Stomach smooth muscle (tissue), 2 donors: Measurements from ENCODE around the gene ATF6.

Source experiments
- H3K27ac ChIP-seq: one replicate; pipeline ENCODE4 v1.7.0; 2013; ENCODE audit warnings: mild to moderate bottlenecking, low read length, inconsistent platforms
- H3K27me3 ChIP-seq, 2 donors: one replicate each; pipeline ENCODE4 v1.7.0; 2013; ENCODE audit warnings: low read length in 2 of 2; ENCODE audit not compliant: insufficient read depth in 2 of 2, control insufficient read depth in 1 of 2
- H3K36me3 ChIP-seq, 2 donors: one replicate each; pipeline ENCODE4 v1.7.0; 2013; ENCODE audit warnings: low read length in 2 of 2; ENCODE audit not compliant: control insufficient read depth in 2 of 2, insufficient read depth in 2 of 2
- H3K4me1 ChIP-seq: one replicate; pipeline ENCODE4 v1.7.0; 2013; ENCODE audit warnings: low read length; ENCODE audit not compliant: control insufficient read depth, insufficient read depth
- H3K4me3 ChIP-seq, 2 donors: one replicate each; pipeline ENCODE4 v1.7.0; 2013; ENCODE audit warnings: low read length in 2 of 2
- H3K9ac ChIP-seq, 2 donors: one replicate each; pipeline ENCODE4 v1.7.0; 2013; ENCODE audit warnings: low read length in 2 of 2, mild to moderate bottlenecking in 1 of 2
- H3K9me3 ChIP-seq, 2 donors: one replicate each; pipeline ENCODE4 v1.7.0; 2013; ENCODE audit warnings: low read length in 2 of 2; ENCODE audit not compliant: control insufficient read depth in 2 of 2
- donor health status: healthy.
- donor health status: Pancreatic carcinoma.

The ATF6 gene

DNA sequence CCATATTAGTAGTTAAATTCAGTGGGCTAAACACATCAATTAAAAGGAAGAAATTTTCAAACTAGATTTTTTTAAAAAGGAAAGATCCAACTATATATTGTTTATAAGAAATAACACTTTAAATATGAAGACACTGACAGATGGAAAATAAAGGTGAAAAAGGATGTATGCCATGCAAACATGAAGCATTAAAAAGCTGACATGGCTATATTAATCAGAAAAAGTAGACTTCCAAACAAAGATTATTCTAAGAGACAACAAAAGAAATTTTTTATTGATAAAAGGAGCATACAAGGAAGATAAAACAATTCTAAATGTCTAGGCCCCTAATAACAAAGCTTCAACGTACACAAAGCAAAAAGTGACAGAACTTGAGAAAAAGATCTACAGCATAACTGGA lies 92.2 kb downstream of the ATF6 start:
- Histone ChIP-seq H3K9me3 (no peaks in the 10 kb centered on the region), H3K27me3 (no peaks in the 10 kb centered on the region), H3K36me3 (peaks cover 8 to 9% of the 10 kb centered on the region in 2 donors), H3K4me1 (no peaks in the 10 kb centered on the region), H3K27ac (no peak overlapping the region), H3K9ac (no peak overlapping the region), H3K4me3 (no peak overlapping the region)

DNA sequence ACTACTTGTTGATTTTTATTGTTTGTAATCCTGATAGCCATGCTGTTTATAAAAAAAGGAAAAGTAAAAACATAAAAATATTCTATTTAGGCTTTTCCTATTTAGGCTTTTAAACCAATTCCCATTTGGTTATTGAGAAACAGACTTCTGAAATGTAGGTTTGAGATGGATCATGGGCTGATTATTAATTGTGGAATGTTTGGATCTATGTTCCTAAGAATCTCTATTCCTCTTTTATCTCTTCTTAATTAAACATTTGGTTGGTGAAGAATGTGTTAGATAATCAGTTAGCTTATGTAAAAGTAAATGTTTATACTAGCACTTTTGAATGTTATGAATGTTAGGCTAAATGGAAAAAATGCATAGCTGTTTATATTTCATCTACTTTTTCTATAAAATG lies 97.4 kb downstream of the ATF6 start:
- H3K9ac ChIP-seq, result no peak overlapping the region
- H3K27me3 ChIP-seq, result no peaks in the 10 kb centered on the region
- no peak overlapping the region for H3K4me3 ChIP-seq
- H3K4me1 ChIP-seq, result no peaks in the 10 kb centered on the region
- H3K27ac ChIP-seq, result no peak overlapping the region
- H3K9me3 ChIP-seq, result no peaks in the 10 kb centered on the region
- peaks cover 4 to 8% of the 10 kb centered on the region in 2 donors for H3K36me3 ChIP-seq

GRCh38 chr1:161864577-161864976 lies 98.5 kb downstream of the ATF6 start:
- Histone ChIP-seq H3K4me1 (no peaks in the 10 kb centered on the region), H3K9ac (no peak overlapping the region), H3K27ac (no peak overlapping the region), H3K36me3 (peaks cover 4 to 5% of the 10 kb centered on the region in 2 donors), H3K9me3 (no peaks in the 10 kb centered on the region), H3K27me3 (no peaks in the 10 kb centered on the region), H3K4me3 (no peak overlapping the region)

DNA sequence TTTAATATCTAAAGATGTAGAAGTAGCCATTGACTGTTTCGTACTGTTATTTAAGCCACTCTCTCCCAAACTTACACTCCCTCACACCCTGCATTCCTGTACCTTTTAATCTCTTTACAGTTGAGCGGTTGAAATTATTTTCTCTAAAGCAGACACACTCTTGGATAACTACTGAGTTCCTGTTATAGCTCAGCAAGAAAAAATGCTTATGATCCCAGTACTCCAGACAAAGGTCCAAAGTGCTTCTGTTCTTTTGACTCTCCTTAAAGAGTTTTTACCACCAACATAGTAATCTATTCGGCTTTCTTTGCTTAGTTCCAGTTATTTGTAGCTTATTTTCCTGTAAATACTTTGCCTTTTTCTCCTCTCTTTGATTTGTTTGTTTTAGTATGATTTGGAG lies 100.1 kb downstream of the ATF6 start:
- Histone ChIP-seq H3K27me3 (no peaks in the 10 kb centered on the region), H3K27ac (no peak overlapping the region), H3K4me1 (no peaks in the 10 kb centered on the region), H3K9ac (no peak overlapping the region), H3K4me3 (no peak overlapping the region), H3K36me3 (peaks cover 4 to 5% of the 10 kb centered on the region in 2 donors), H3K9me3 (no peaks in the 10 kb centered on the region)

GRCh38 chr1:161868832-161869231 lies 102.7 kb downstream of the ATF6 start:
- H3K36me3 ChIP-seq, result peaks cover 2 to 5% of the 10 kb centered on the region in 2 donors
- H3K27ac ChIP-seq, result no peak overlapping the region
- H3K4me1 ChIP-seq, result no peaks in the 10 kb centered on the region
- H3K4me3 ChIP-seq, result no peak overlapping the region
- H3K9me3 ChIP-seq, result no peaks in the 10 kb centered on the region
- no peaks in the 10 kb centered on the region for H3K27me3 ChIP-seq
- no peak overlapping the region for H3K9ac ChIP-seq

- peaks cover 2 to 5% of the 10 kb centered on the region in 2 donors for H3K36me3 ChIP-seq
- H3K27me3 ChIP-seq, result no peaks in the 10 kb centered on the region
- no peak overlapping the region for H3K27ac ChIP-seq
- no peak overlapping the region for H3K9ac ChIP-seq
- no peaks in the 10 kb centered on the region for H3K9me3 ChIP-seq
- H3K4me1 ChIP-seq, result no peaks in the 10 kb centered on the region
- no peak overlapping the region for H3K4me3 ChIP-seq
Measured at GRCh38 chr1:161869291-161869690, 103.2 kb downstream of the ATF6 start.

GRCh38 chr1:161872506-161872905 lies 106.4 kb downstream of the ATF6 start:
- H3K27ac ChIP-seq, result no peak overlapping the region
- H3K36me3 ChIP-seq, result peaks cover 2 to 3% of the 10 kb centered on the region in 2 donors
- no peak overlapping the region for H3K9ac ChIP-seq
- H3K9me3 ChIP-seq, result no peaks in the 10 kb centered on the region
- no peaks in the 10 kb centered on the region for H3K4me1 ChIP-seq
- H3K27me3 ChIP-seq, result no peaks in the 10 kb centered on the region
- H3K4me3 ChIP-seq, result no peak overlapping the region

GRCh38 chr1:161879261-161879660 lies 113.1 kb downstream of the ATF6 start:
- Histone ChIP-seq H3K4me1 (no peaks in the 10 kb centered on the region), H3K27me3 (no peaks in the 10 kb centered on the region), H3K4me3 (no peak overlapping the region), H3K36me3 (peaks cover 0 to 3% of the 10 kb centered on the region in 2 donors), H3K27ac (no peak overlapping the region), H3K9ac (no peak overlapping the region), H3K9me3 (no peaks in the 10 kb centered on the region)

GRCh38 chr1:161884475-161884874 lies 118.4 kb downstream of the ATF6 start:
- Histone ChIP-seq H3K9ac (no peak overlapping the region), H3K9me3 (no peaks in the 10 kb centered on the region), H3K36me3 (peaks cover 0 to 3% of the 10 kb centered on the region in 2 donors), H3K4me1 (no peaks in the 10 kb centered on the region), H3K27ac (no peak overlapping the region), H3K27me3 (no peaks in the 10 kb centered on the region), H3K4me3 (no peak overlapping the region)

- Histone ChIP-seq H3K36me3 (peaks cover 0 to 3% of the 10 kb centered on the region in 2 donors), H3K27me3 (no peaks in the 10 kb centered on the region), H3K9me3 (no peaks in the 10 kb centered on the region), H3K27ac (no peak overlapping the region), H3K4me1 (no peaks in the 10 kb centered on the region), H3K4me3 (no peak overlapping the region), H3K9ac (no peak overlapping the region)
Measured at GRCh38 chr1:161885003-161885402, 118.9 kb downstream of the ATF6 start.

GRCh38 chr1:161885759-161886158 lies 119.6 kb downstream of the ATF6 start:
- Histone ChIP-seq H3K4me1 (no peaks in the 10 kb centered on the region), H3K36me3 (peaks cover 3% of the 10 kb centered on the region in 2 donors), H3K9ac (no peak overlapping the region), H3K27me3 (no peaks in the 10 kb centered on the region), H3K27ac (no peak overlapping the region), H3K9me3 (no peaks in the 10 kb centered on the region), H3K4me3 (no peak overlapping the region)
